SK-MEL-5 (cell line): ENCODE data around the gene SLC28A3. TPM values are rescaled to one million over a fixed set of nuclear protein-coding genes. Genes with fewer than 3 reads are reported as not detected.

ENCODE experiments used
- DNase-seq: peaks from one replicate; pipeline ENCODE4 v3.0.0-alpha.2; 2016; ENCODE audit warnings: low read depth, low spot score
- in situ Hi-C: cut with HindIII; loops from 2 replicates; pipeline ENCODE4 v1.10.0; 2016; ENCODE audit warnings: low sequenced_read_pairs, high pct_unique_total_duplicates, low pct_unique_long_range_greater_than_20kb
- total RNA-seq: library from RNA; depleted of rRNA; stranded (reverse); fragments of >200 nt; shearing (Covaris generic); gene quantifications from 2 replicates; pipeline ENCODE4 v1.2.3, GENCODE V29; 2014

Gene SLC28A3
- total RNA-seq, 1 experiment from 2014 or later = not detected

- no peak for DNase-seq
- in situ Hi-C loops = no loop called here
Observed at GRCh38 chr9:84361645-84362044, 21.1 kb upstream of the SLC28A3 start.

GRCh38 chr9:84357275-84357674 lies 16.7 kb upstream of the SLC28A3 start:
- DNase-seq = no peak
- in situ Hi-C loops = no loop called here

DNA sequence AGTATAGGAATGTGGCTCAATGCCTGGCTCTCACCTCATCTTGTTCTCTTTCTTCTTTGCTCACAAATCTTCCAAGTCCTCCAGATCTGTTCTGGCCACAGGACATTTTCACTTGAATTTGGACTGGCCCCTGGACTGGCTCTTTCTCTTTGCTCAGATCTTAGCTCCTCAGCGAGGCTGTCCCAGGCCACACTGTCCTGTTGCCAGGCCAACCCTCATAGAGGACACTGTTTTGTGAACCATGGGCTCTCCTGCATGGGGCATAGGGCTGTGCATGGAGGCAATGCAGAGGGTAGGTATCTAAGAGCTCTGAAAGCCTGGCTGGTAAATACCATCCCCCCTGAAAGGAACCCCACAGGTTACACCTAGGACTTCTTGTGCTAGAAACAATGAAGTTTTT lies 13.5 kb upstream of the SLC28A3 start:
- DNase-seq = no peak
- in situ Hi-C loops = no loop called here

DNA sequence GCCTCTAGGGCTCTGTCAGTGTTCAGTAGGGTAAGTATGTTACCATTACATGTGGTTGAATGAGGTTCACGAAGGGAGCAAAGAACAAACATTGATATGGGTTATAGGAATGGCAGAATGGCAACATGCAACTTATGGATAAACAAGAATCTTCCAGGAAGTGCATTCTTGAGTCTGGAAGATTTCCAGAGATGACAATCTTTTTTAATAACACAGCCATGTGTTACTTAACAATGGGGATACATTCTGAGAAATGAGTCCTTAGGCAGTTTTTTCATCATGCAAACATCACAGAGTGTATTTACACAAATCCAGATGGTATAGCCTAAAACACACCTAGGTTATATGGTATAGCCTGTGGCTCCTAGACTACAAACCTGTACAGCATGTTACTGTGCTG lies 9.1 kb upstream of the SLC28A3 start:
- DNase-seq = no peak
- in situ Hi-C loops = no loop called here

DNA sequence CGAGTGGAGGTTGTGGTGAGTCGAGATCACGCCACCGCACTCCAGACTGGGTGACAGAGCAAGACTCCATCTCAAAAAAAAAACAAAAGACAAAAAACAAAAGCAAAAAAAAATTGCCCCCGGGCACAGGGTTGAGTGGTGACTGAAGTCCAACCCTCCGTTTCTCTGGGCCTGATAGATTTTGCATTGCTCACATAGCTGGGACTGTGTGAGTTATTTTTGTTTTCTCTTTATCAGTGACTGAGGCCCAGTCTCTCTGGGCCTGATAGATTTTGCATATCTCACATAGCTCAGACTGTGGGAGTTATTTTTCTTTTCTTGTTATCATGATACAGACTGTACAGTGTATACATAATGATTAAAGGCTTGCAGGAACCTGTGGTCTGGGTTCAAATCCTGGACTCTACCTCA lies 2.6 kb upstream of the SLC28A3 start:
- in situ Hi-C loops = no loop called here
- peak; percentile 25 for DNase-seq

DNA sequence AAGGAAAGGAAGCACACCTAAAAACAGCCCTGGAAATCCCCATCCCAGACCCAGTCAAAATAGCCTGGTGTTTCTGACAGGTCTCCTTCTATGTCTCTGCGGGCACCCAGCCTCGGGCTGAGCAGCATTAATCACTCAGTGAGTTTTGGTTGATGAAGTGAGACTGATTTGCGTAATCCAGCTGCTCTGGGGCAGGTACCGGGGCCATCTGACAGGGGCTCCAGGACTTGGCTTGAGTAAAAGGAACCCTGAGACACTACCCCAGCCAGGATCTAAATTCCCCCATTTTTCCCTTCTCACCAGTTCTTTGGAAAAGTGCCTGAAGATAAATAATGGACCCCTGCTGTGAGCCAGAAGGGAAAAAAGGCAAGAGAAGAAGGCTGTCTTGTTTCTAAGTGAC lies 596 bp downstream of the SLC28A3 start:
- no peak for DNase-seq
- in situ Hi-C loops = no loop called here

GRCh38 chr9:84339503-84339902 lies 1.1 kb downstream of the SLC28A3 start:
- no peak for DNase-seq
- in situ Hi-C loops = no loop called here

DNA sequence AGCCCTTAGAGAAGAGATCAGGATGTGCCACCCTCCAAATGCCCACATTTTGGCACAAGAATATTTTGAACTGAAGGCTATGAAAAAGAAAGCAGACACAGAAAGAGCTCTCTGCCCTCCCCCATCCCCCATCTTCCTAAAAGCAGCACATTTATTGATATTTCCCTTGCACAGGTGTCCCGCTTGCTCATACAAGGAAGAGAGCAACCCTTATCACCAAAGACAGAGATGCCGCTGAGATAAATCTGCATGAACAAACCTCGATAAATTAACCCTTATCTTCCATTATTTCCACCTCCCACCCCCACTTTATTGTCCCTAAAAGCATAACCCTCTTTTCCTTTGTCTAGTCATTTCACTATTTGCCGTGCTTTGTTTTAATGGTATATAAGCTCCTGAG lies 1.8 kb downstream of the SLC28A3 start:
- DNase-seq = no peak
- in situ Hi-C loops = no loop called here

DNA sequence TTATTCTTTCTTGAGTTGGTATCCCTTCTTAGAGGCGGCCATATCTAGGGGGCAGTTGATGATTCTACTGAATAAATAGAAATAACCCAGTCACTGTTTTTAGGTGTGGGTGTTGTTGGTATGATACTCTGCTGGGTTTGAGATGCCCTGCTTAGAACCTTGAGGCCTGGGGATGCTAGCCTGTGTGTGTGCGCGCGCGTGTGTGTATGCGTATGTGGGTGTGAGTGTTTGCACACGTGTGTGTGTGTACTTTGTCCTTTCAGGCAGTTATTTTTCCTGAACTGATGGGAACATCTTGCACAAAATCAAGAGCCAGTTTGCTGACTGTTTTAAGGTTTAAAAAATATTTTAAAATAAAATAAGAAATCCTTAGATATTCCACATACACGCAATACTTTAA lies 3.3 kb downstream of the SLC28A3 start:
- no peak for DNase-seq
- in situ Hi-C loops = no loop called here

- in situ Hi-C loops = no loop called here
- DNase-seq = no peak
Observed at GRCh38 chr9:84331119-84331809, 9.3 kb downstream of the SLC28A3 start.

GRCh38 chr9:84330246-84330645 lies 10.3 kb downstream of the SLC28A3 start:
- in situ Hi-C loops = no loop called here
- DNase-seq = no peak

GRCh38 chr9:84327184-84327583 lies 13.4 kb downstream of the SLC28A3 start:
- DNase-seq = no peak
- in situ Hi-C loops = no loop called here

DNA sequence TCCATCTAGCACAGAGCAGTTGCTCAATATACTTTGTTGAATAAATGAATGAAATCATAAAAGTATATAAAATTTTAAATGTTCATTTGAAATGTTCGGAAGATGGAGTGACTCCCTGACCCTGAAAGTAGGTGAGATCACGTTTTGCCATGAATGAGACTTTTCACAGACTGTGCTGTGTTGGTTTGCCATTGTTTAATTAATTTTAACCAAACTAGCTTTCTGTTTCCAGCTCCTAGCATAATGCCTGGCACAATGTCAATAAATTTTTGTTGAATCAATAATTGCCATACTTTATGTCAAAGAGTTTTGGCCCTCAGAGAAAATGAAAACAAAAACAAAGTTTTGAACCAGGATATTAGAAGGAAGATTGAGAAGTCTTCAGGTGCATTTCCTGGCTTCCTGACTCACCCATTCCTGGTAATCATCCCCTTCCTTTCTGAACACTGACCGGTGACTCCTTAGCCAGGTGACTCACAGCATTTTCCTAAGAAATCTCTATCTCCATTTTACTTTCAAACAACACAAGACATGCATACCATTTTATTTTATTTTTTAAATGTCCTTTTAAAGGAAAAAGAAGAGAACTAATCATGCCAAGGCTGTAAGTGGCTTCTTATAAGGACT lies 15.1 kb downstream of the SLC28A3 start:
- in situ Hi-C loops = no loop called here
- no peak for DNase-seq

GRCh38 chr9:84324811-84325210 lies 15.7 kb downstream of the SLC28A3 start:
- no peak for DNase-seq
- in situ Hi-C loops = no loop called here

GRCh38 chr9:84323858-84324257 lies 16.7 kb downstream of the SLC28A3 start:
- DNase-seq = no peak
- in situ Hi-C loops = no loop called here

GRCh38 chr9:84322828-84323227 lies 17.7 kb downstream of the SLC28A3 start:
- no peak for DNase-seq
- in situ Hi-C loops = no loop called here

DNA sequence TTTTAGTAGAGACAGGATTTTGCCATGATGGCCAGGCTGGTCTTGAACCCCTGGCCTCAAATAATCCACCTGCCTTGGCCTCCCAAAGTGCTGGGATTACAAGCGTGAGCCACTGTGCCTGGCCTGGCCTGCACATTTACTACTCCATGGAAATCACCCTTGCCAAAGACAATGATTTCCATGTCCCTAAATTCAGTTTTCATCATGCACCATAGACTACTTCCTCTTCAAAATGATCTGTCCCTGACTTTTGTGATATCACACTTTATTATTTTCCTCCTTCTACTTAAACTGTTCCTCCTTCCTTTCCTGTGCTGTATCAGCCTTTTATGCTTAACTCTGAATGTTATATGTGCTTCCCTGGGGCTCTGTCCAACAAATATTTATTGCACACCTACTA lies 20.3 kb downstream of the SLC28A3 start:
- DNase-seq = no peak
- in situ Hi-C loops = no loop called here

GRCh38 chr9:84319632-84320031 lies 20.9 kb downstream of the SLC28A3 start:
- in situ Hi-C loops = no loop called here
- DNase-seq = no peak

DNA sequence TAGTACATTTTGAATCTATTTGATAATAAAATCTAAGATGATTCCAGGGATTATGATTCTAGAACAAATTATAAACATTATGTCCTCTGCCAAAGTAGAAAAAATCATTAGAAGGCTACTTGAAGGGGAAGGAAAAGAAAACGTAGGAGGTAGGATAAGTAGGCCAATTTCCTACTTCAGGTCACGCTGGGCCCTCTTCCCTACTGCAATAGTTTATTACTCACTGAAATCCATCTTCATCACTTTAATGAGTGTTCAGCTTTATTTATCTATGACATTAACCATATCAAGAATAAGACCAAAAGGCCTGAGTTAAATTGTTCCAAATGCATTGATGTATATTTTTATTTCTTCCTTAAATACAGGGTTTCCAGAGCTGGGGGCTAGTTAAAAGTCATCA lies 21.6 kb downstream of the SLC28A3 start:
- in situ Hi-C loops = no loop called here
- no peak for DNase-seq
